Measurements from ENCODE around the gene COP1. TPM values are rescaled to one million over a fixed set of nuclear protein-coding genes. Genes with fewer than 3 reads are reported as not detected.

Gene COP1
- total and polyA plus RNA-seq, 3 donors from 2014 or later = 63.7 to 103 (median 92.9) TPM

DNA sequence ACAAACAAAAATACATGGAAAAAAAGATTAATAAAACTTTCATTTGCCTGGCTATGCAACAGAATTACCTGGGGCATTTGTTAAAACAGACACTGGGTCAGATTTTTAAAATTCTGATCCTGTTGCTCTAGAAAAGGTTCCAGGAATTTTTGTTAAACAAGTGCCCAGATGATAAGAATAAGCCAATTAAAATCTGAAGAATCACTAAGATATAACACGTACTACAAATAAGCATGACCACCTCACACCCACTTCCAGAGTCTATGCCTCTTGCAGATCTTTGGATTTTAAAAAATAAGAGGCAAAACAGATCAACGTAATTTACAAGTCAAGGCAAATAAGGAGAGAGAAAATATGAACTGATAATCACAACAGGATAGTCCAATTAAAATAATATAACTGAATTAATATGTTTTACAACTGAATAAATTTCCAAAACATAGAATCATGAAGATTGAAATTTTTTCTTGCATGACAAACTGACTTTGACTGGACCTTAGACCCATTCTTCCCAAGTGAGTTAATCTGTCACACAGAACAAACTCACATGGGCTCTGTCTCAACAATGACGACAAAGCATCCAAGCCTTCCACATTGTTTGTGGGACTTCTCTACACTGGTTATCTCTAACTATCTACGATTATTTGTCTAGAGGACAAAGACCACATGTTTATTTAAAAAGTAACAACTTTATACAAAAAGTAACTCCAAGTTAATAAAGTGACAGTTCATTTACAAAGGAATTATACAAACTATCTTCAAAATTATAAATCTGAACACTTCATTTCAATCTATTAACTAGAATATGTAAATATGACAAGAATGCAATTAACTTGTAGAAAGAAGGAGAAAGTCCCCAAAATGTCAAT, 56.9 kb downstream of the COP1 start:
- Histone ChIP-seq H3K9me3 (no peaks in the 10 kb centered on the region), H3K27me3 (no peaks in the 10 kb centered on the region), H3K36me3 (ENCODE audit: low read depth, missing control alignments) (no peaks in the 10 kb centered on the region), H3K27ac (no peak overlapping the region), H3K4me3 (no peak overlapping the region), H3K4me1 (no peaks in the 10 kb centered on the region)
- no peak for DNase-seq
- no peak for TF ChIP-seq POLR2A (IDR thresholded peaks at IDR 0.05)
- TF ChIP-seq, protein P1, sequence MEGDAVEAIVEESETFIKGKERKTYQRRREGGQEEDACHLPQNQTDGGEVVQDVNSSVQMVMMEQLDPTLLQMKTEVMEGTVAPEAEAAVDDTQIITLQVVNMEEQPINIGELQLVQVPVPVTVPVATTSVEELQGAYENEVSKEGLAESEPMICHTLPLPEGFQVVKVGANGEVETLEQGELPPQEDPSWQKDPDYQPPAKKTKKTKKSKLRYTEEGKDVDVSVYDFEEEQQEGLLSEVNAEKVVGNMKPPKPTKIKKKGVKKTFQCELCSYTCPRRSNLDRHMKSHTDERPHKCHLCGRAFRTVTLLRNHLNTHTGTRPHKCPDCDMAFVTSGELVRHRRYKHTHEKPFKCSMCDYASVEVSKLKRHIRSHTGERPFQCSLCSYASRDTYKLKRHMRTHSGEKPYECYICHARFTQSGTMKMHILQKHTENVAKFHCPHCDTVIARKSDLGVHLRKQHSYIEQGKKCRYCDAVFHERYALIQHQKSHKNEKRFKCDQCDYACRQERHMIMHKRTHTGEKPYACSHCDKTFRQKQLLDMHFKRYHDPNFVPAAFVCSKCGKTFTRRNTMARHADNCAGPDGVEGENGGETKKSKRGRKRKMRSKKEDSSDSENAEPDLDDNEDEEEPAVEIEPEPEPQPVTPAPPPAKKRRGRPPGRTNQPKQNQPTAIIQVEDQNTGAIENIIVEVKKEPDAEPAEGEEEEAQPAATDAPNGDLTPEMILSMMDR (IDR thresholded peaks at IDR 0.05) = no peak
- intact Hi-C loops (cut with DNase I; ENCODE audit: low total_unique reads) = no loop called here
- WGBS, 2 donors = 67 to 74% methylated on average over 4 of the region's 4 CpGs

DNA sequence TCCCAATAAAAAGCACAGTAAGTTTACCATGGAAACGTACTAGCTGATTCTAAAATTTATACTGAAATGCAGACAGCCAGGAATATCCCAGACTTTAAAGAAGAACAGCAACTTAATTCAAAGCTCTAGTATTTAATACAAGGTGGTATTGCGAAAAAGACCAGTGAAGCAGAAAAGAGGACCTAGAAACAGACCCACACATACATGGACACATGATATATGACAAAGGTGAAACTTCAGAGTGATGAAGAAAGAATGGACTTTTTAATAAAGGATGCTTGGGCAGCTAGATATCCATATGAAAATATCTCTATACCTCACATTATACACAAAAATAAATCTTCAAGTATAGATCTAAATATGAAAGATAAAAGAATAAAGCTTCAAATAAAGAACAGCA, 62.6 kb downstream of the COP1 start:
- no peak overlapping the region for H3K27ac ChIP-seq
- H3K9me3 ChIP-seq = no peaks in the 10 kb centered on the region
- no peak overlapping the region for H3K4me3 ChIP-seq
- no peak for TF ChIP-seq POLR2A (IDR thresholded peaks at IDR 0.05)
- TF ChIP-seq, protein P1 (IDR thresholded peaks at IDR 0.05) = no peak
- no peaks in the 10 kb centered on the region for H3K36me3 ChIP-seq (ENCODE audit: low read depth, missing control alignments)
- intact Hi-C loops (cut with DNase I; ENCODE audit: low total_unique reads) = no loop called here
- no peaks in the 10 kb centered on the region for H3K27me3 ChIP-seq
- no peaks in the 10 kb centered on the region for H3K4me1 ChIP-seq
- DNase-seq = no peak
- WGBS, 2 donors = 93 to 97% methylated on average over 2 of the region's 2 CpGs

DNA sequence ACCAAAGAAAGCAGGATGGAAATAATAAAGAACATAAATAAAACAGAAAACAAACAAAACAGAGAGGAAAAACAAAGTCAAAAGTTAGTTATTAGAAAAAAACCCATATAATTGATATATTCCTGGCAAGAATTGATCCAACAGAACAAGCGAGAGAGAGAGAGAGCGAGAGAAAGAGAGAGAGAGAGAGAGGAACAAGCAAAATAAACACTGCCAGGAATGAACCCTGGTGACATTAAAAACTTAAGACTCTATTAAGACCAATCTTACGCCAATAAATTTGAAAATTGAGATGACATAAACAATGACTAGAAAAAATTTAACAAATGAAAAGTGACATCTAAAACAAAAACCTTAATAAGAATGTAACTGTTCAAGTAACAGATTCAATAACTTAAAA, 64.1 kb downstream of the COP1 start:
- Histone ChIP-seq H3K9me3 (no peaks in the 10 kb centered on the region), H3K27ac (no peak overlapping the region), H3K27me3 (no peaks in the 10 kb centered on the region), H3K4me1 (no peaks in the 10 kb centered on the region), H3K4me3 (no peak overlapping the region), H3K36me3 (ENCODE audit: low read depth, missing control alignments) (no peaks in the 10 kb centered on the region)
- TF ChIP-seq, protein P1 (IDR thresholded peaks at IDR 0.05) = no peak
- no peak for TF ChIP-seq POLR2A (IDR thresholded peaks at IDR 0.05)
- 94% methylated on average over 3 of the region's 3 CpGs for WGBS, 2 donors
- intact Hi-C loops (cut with DNase I; ENCODE audit: low total_unique reads) = no loop called here
- no peak for DNase-seq

DNA sequence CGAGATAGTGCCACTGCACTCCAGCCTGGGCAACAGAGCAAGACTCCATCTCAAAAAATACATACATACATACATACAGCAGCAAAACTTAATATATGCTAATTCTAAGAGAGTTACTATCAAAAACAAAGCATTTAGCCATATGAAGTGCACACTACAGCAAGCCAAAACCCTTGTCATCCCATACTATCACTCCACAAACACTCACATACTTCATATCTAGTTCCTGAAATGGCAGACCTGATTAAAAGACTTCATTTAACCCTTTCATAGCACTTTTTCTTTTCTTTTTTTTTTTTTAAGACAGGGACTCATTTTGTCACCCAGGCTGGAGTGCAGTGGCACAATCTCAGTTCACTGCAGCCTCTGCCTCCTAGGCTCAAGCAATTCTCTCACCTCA, 65.6 kb downstream of the COP1 start:
- intact Hi-C loops (cut with DNase I; ENCODE audit: low total_unique reads) = no loop called here
- 95 to 100% methylated on average over 1 of the region's 1 CpG for WGBS, 2 donors
- TF ChIP-seq POLR2A (IDR thresholded peaks at IDR 0.05) = no peak
- TF ChIP-seq, protein P1 (IDR thresholded peaks at IDR 0.05) = no peak
- Histone ChIP-seq H3K27me3 (no peaks in the 10 kb centered on the region), H3K4me1 (no peaks in the 10 kb centered on the region), H3K4me3 (no peak overlapping the region), H3K27ac (no peak overlapping the region), H3K36me3 (ENCODE audit: low read depth, missing control alignments) (no peaks in the 10 kb centered on the region), H3K9me3 (no peaks in the 10 kb centered on the region)
- DNase-seq = no peak

DNA sequence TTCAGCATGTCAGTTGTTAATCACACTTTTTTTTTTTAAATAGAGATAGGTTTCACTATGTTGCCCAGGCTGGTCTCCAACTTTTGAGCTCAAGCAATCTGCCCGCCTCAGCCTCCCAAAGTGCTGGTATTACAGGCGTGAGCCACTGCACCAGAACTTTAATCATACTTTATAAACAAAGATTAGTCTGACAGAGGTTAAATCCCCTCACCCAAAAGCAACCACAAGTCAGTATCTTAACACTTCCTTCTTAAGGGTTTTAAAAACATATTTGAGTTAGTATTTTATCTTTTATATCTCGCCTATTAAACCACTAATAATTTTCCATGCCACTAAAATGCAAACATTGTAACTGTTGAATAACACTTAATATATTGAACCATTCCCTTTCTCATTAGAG, 70.2 kb downstream of the COP1 start:
- WGBS, 2 donors = 75 to 86% methylated on average over 3 of the region's 3 CpGs
- TF ChIP-seq, protein P1 (IDR thresholded peaks at IDR 0.05) = no peak
- no peak for TF ChIP-seq POLR2A (IDR thresholded peaks at IDR 0.05)
- H3K27ac ChIP-seq = no peak overlapping the region
- H3K4me1 ChIP-seq = no peaks in the 10 kb centered on the region
- H3K36me3 ChIP-seq (ENCODE audit: low read depth, missing control alignments) = no peaks in the 10 kb centered on the region
- no peak for DNase-seq
- no peaks in the 10 kb centered on the region for H3K27me3 ChIP-seq
- no peaks in the 10 kb centered on the region for H3K9me3 ChIP-seq
- intact Hi-C loops (cut with DNase I; ENCODE audit: low total_unique reads) = no loop called here
- no peak overlapping the region for H3K4me3 ChIP-seq
